Measurements from ENCODE around the gene VAV1. TPM values are rescaled to one million over a fixed set of nuclear protein-coding genes. Genes with fewer than 3 reads are reported as not detected.

Gene VAV1
- total RNA-seq, 6 experiments from 2014 or later: not detected

DNA sequence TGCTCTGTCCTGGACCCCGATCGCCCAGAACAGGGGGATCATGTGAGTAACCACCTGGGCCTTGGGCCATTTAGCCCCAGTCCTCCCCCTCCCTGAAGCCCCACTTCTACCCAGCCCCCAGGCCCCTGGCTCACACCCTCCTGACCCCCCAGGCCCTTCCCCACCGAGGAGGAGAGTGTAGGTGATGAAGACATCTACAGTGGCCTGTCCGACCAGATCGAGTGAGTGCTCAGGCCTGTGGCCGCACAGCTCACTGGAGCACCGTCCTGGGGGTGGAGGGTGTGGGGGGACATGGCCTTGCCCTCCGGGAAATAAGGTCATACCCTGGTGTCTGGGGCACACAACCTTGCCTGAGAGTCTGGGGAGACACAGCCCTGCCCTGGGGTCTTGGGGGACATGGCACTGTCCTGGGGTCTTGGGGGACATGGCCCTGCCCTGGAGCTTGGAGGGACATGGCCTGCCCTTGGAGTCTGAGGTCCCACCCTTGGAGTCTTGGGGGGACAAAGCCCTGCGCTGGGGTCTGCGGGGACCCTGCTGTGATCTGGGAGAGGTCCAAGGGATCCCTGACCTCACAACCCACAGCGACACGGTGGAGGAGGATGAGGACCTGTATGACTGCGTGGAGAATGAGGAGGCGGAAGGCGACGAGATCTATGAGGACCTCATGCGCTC is 49.3 kb downstream of the VAV1 start:
- TF ChIP-seq, protein P1, sequence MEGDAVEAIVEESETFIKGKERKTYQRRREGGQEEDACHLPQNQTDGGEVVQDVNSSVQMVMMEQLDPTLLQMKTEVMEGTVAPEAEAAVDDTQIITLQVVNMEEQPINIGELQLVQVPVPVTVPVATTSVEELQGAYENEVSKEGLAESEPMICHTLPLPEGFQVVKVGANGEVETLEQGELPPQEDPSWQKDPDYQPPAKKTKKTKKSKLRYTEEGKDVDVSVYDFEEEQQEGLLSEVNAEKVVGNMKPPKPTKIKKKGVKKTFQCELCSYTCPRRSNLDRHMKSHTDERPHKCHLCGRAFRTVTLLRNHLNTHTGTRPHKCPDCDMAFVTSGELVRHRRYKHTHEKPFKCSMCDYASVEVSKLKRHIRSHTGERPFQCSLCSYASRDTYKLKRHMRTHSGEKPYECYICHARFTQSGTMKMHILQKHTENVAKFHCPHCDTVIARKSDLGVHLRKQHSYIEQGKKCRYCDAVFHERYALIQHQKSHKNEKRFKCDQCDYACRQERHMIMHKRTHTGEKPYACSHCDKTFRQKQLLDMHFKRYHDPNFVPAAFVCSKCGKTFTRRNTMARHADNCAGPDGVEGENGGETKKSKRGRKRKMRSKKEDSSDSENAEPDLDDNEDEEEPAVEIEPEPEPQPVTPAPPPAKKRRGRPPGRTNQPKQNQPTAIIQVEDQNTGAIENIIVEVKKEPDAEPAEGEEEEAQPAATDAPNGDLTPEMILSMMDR (IDR thresholded peaks at IDR 0.05): no peak
- no peak overlapping the region for H3K27ac Mint-ChIP-seq
- peaks cover 5% of the 10 kb centered on the region for H3K36me3 Mint-ChIP-seq (ENCODE audit: low read depth)
- H3K4me3 Mint-ChIP-seq: no peak overlapping the region
- no peaks in the 10 kb centered on the region for H3K4me1 Mint-ChIP-seq (ENCODE audit: low read depth)
- peaks cover 22% of the 10 kb centered on the region for H3K9me3 Mint-ChIP-seq
- DNase-seq: no peak
- H3K27me3 Mint-ChIP-seq (ENCODE audit: insufficient read depth): peaks cover 6% of the 10 kb centered on the region

DNA sequence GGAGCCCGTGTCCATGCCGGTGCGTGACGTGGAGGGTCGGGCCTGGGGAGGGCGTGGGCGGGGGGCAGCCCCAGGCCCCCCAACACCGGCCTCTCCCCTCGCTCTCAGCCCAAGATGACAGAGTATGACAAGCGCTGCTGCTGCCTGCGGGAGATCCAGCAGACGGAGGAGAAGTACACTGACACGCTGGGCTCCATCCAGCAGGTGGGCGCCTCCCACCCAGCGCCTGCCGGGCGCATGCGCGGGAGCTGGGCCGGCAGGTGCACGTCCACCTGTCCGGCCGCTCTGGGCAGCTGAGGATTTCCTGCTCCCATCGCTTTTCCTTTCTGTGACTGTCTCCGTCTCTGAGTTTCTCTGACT is 49.8 kb downstream of the VAV1 start:
- no peak overlapping the region for H3K27ac Mint-ChIP-seq
- H3K4me1 Mint-ChIP-seq (ENCODE audit: low read depth): no peaks in the 10 kb centered on the region
- peaks cover 6% of the 10 kb centered on the region for H3K27me3 Mint-ChIP-seq (ENCODE audit: insufficient read depth)
- H3K9me3 Mint-ChIP-seq: peaks cover 20% of the 10 kb centered on the region
- no peak for DNase-seq
- peaks cover 5% of the 10 kb centered on the region for H3K36me3 Mint-ChIP-seq (ENCODE audit: low read depth)
- TF ChIP-seq, protein P1 (IDR thresholded peaks at IDR 0.05): no peak
- no peak overlapping the region for H3K4me3 Mint-ChIP-seq

DNA sequence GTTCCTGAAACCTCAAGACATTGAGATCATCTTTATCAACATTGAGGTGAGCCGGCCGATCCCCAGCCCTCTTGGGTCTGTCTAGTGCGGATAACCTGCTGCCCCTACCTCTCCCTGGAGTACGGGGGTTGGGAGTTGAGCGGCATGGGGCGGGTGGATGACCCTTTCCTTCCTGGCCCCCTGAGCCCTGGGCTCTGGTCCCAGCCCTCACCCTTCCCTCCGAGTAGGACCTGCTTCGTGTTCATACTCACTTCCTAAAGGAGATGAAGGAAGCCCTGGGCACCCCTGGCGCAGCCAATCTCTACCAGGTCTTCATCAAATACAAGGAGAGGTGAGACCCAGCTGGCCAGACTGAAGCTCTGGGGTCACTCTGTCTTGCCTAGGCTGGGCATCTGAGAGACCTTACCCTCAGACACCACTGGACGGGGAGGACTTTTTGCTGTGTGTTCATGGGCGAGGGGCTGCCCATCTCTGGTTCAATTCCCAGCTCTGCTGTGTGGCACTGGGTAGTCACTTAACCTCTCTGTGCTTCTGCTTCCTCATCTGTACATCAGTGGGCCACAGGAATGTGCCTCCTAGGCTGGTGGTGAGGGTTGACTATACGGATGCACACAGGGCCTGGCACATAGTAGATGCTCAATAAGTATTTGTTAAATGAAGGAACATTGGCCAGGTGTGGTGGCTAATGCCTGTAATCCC is 52.7 kb downstream of the VAV1 start:
- TF ChIP-seq, protein P1 (IDR thresholded peaks at IDR 0.05): no peak
- Mint-ChIP-seq H3K4me3 (no peak overlapping the region), H3K36me3 (ENCODE audit: low read depth) (no peaks in the 10 kb centered on the region), H3K27ac (no peak overlapping the region), H3K27me3 (ENCODE audit: insufficient read depth) (peaks cover 8% of the 10 kb centered on the region), H3K9me3 (peaks cover 24% of the 10 kb centered on the region), H3K4me1 (ENCODE audit: low read depth) (no peaks in the 10 kb centered on the region)
- DNase-seq: no peak

DNA sequence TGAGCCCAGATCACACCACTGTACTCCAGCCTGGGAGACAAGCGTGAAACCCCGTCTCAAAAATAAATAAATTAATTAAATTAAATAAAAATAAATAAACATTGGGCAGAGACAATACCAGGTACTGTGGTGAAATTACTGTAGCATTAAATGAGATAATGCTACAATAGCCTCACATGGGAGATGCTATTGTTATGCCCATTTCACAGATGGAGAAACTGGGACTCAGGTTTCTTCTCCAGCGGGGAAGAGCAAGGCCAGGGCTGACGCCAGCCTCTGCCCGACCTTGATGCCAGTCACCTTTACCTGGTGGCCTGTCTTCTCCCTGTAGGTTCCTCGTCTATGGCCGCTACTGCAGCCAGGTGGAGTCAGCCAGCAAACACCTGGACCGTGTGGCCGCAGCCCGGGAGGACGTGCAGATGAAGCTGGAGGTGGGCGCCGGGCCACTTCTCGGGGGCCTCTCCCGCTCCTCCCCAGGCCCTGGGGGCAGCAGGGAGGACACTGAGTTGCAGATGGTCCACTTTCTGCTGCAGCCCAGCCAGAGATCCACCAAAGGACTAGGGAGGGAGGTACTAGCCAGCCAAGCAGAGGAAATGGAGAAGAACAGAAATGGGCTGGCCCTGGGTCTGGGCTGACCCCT is 53.9 kb downstream of the VAV1 start:
- H3K36me3 Mint-ChIP-seq (ENCODE audit: low read depth): no peaks in the 10 kb centered on the region
- H3K27me3 Mint-ChIP-seq (ENCODE audit: insufficient read depth): peaks cover 6% of the 10 kb centered on the region
- H3K27ac Mint-ChIP-seq: no peak overlapping the region
- TF ChIP-seq, protein P1 (IDR thresholded peaks at IDR 0.05): no peak
- peaks cover 17% of the 10 kb centered on the region; the same call in 1 of the 2 replicates for H3K9me3 Mint-ChIP-seq
- H3K4me3 Mint-ChIP-seq: no peak overlapping the region
- DNase-seq: no peak
- H3K4me1 Mint-ChIP-seq (ENCODE audit: low read depth): no peaks in the 10 kb centered on the region

DNA sequence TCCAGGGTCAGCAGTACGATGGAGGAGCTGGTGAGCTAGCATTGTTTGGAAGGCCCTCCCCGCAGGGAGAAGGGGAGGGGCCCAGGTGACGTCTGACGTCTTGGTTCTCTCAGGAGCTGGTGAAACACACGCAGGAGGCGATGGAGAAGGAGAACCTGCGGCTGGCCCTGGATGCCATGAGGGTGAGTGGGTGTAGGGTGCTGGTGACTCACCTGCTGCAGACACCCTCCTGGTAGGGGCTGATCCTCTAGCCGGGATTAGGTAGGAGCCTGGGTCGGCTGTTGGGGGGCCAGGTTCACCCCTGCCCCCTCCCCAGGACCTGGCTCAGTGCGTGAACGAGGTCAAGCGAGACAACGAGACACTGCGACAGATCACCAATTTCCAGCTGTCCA is 55.8 kb downstream of the VAV1 start:
- peaks cover 17% of the 10 kb centered on the region; the same call in 1 of the 2 replicates for H3K9me3 Mint-ChIP-seq
- H3K27ac Mint-ChIP-seq: no peak overlapping the region
- DNase-seq: no peak
- TF ChIP-seq, protein P1 (IDR thresholded peaks at IDR 0.05): no peak
- no peaks in the 10 kb centered on the region for H3K4me1 Mint-ChIP-seq (ENCODE audit: low read depth)
- no peaks in the 10 kb centered on the region for H3K36me3 Mint-ChIP-seq (ENCODE audit: low read depth)
- peaks cover 8% of the 10 kb centered on the region for H3K27me3 Mint-ChIP-seq (ENCODE audit: insufficient read depth)
- no peak overlapping the region for H3K4me3 Mint-ChIP-seq

Data from HFFc6 (cell line).